OCI-LY1 (cell line): Measurements from ENCODE around the gene PDE4D.

Source experiments
- H2AFZ ChIP-seq: fragments of 200-600 bp; sonication (generic), shearing (Covaris generic); 2 replicates; pipeline ENCODE4 v1.6.0; 2014; ENCODE audit warnings: antibody characterized with exemption, mild to moderate bottlenecking, low read length
- H3F3A ChIP-seq: fragments of 200-600 bp; sonication (generic), shearing (Covaris generic); 2 replicates; pipeline ENCODE4 v1.6.0; 2014; ENCODE audit warnings: mild to moderate bottlenecking, antibody characterized with exemption, low read length, moderate library complexity; ENCODE audit not compliant: insufficient read depth
- H3K27ac ChIP-seq: fragments of 200-600 bp; sonication (generic); 2 replicates; pipeline ENCODE4 v1.5.1; 2014; ENCODE audit warnings: low read length, mixed run types, mild to moderate bottlenecking, low read depth; ENCODE audit not compliant: poor library complexity, severe bottlenecking
- H3K27me3 ChIP-seq: fragments of 200-600 bp; sonication (generic); 2 replicates; pipeline ENCODE4 v1.6.0; 2014; ENCODE audit warnings: antibody characterized with exemption, mild to moderate bottlenecking, low read length, moderate library complexity; ENCODE audit not compliant: insufficient read depth
- H3K36me3 ChIP-seq: fragments of 200-600 bp; sonication (generic); 2 replicates; pipeline ENCODE4 v1.6.1; 2014; ENCODE audit warnings: mild to moderate bottlenecking, antibody characterized with exemption, low read length, moderate library complexity, mixed read lengths; ENCODE audit not compliant: insufficient read depth
- H3K4me1 ChIP-seq: fragments of 200-600 bp; sonication (generic); 2 replicates; pipeline ENCODE4 v1.5.1; 2014; ENCODE audit warnings: mild to moderate bottlenecking, low read length, moderate library complexity; ENCODE audit not compliant: insufficient read depth, severe bottlenecking
- H3K4me2 ChIP-seq: fragments of 200-600 bp; sonication (generic), shearing (Covaris generic); 2 replicates; pipeline ENCODE4 v1.6.1; 2014; ENCODE audit warnings: low read length
- H3K4me3 ChIP-seq: fragments of 200-600 bp; sonication (generic); 2 replicates; pipeline ENCODE4 v1.5.1; 2014; ENCODE audit warnings: low read length, low read depth, mild to moderate bottlenecking, mixed read lengths; ENCODE audit not compliant: poor library complexity, severe bottlenecking
- H3K79me2 ChIP-seq: fragments of 200-600 bp; shearing (Covaris generic); 2 replicates; pipeline ENCODE4 v1.6.1; 2016; ENCODE audit warnings: mixed run types, low read length, mixed read lengths; ENCODE audit not compliant: insufficient read depth
- H3K9ac ChIP-seq: fragments of 200-600 bp; sonication (generic), shearing (Covaris generic); 2 replicates; pipeline ENCODE4 v1.6.1; 2014; ENCODE audit warnings: mild to moderate bottlenecking, low read length, mixed read lengths
- H3K9me2 ChIP-seq: fragments of 200-600 bp; sonication (generic), shearing (Covaris generic); 2 replicates; pipeline ENCODE4 v1.6.1; 2014; ENCODE audit warnings: low read depth, mild to moderate bottlenecking, low read length, mixed read lengths
- H3K9me3 ChIP-seq: fragments of 200-600 bp; shearing (Covaris generic); 2 replicates; pipeline ENCODE4 v1.6.1; 2014; ENCODE audit warnings: low read length, mixed read lengths
- H4K20me1 ChIP-seq: fragments of 200-600 bp; sonication (generic), shearing (Covaris generic); 2 replicates; pipeline ENCODE4 v1.6.0; 2016; ENCODE audit warnings: mild to moderate bottlenecking, low read length; ENCODE audit not compliant: insufficient read depth
- CTCF ChIP-seq: fragments of 200-600 bp; sonication (generic), shearing (Covaris generic); IDR thresholded peaks from 2 replicates; pipeline ENCODE4 v1.5.1; 2017; ENCODE audit warnings: mild to moderate bottlenecking, antibody characterized with exemption, low read length, moderate library complexity, mixed read lengths
- EZH2 ChIP-seq: fragments of 200-600 bp; sonication (generic), shearing (Covaris generic); IDR thresholded peaks from 2 replicates; pipeline ENCODE4 v1.8.0; 2017; ENCODE audit warnings: borderline replicate concordance, mixed run types, mild to moderate bottlenecking, antibody characterized with exemption, low read length, moderate library complexity, mixed read lengths

PDE4D gene

GRCh38 chr5:59102437-59102836 is 791.1 kb downstream of the PDE4D start:
- Histone ChIP-seq H4K20me1 (no peaks in the 10 kb centered on the region), H3K27ac (no peak overlapping the region), H3K36me3 (no peaks in the 10 kb centered on the region), H3K79me2 (no peaks in the 10 kb centered on the region), H3K4me1 (no peaks in the 10 kb centered on the region), H3K9me2 (no peaks in the 10 kb centered on the region), H3K27me3 (no peaks in the 10 kb centered on the region), H3F3A (no peaks in the 10 kb centered on the region), H3K9me3 (no peaks in the 10 kb centered on the region), H3K4me3 (no peak overlapping the region), H2AFZ (no peak overlapping the region), H3K4me2 (no peak overlapping the region), H3K9ac (no peak overlapping the region)
- no peak for TF ChIP-seq EZH2
- no peak for TF ChIP-seq CTCF

- Histone ChIP-seq H3K27me3 (no peaks in the 10 kb centered on the region), H4K20me1 (no peaks in the 10 kb centered on the region), H3K4me2 (no peak overlapping the region), H3F3A (no peaks in the 10 kb centered on the region), H3K9ac (no peak overlapping the region), H3K79me2 (no peaks in the 10 kb centered on the region), H3K9me2 (no peaks in the 10 kb centered on the region), H3K27ac (no peak overlapping the region), H3K4me3 (no peak overlapping the region), H3K36me3 (no peaks in the 10 kb centered on the region), H3K4me1 (no peaks in the 10 kb centered on the region), H3K9me3 (no peaks in the 10 kb centered on the region), H2AFZ (no peak overlapping the region)
- TF ChIP-seq EZH2, result no peak
- TF ChIP-seq CTCF, result no peak
Observed at GRCh38 chr5:59100875-59101274, 792.7 kb downstream of the PDE4D start.

GRCh38 chr5:59099995-59100345 is 793.6 kb downstream of the PDE4D start:
- no peaks in the 10 kb centered on the region for H3K36me3 ChIP-seq
- H3K4me2 ChIP-seq, result no peak overlapping the region
- no peak overlapping the region for H3K4me3 ChIP-seq
- H3K4me1 ChIP-seq, result no peaks in the 10 kb centered on the region
- H3F3A ChIP-seq, result no peaks in the 10 kb centered on the region
- no peaks in the 10 kb centered on the region for H4K20me1 ChIP-seq
- no peaks in the 10 kb centered on the region for H3K79me2 ChIP-seq
- no peak for TF ChIP-seq CTCF
- no peak for TF ChIP-seq EZH2
- H2AFZ ChIP-seq, result no peak overlapping the region
- H3K27me3 ChIP-seq, result no peaks in the 10 kb centered on the region
- H3K9ac ChIP-seq, result no peak overlapping the region
- no peaks in the 10 kb centered on the region for H3K9me3 ChIP-seq
- no peak overlapping the region for H3K27ac ChIP-seq
- H3K9me2 ChIP-seq, result no peaks in the 10 kb centered on the region
